H1 (cell line): ENCODE measurements around the gene RHBDD1. TPM values are rescaled to one million over a fixed set of nuclear protein-coding genes. Genes with fewer than 3 reads are reported as not detected.

Experiments
- CTCF ChIA-PET: fragments of 300-600 bp; sonication (Branson Sonifier 250); formaldehyde crosslinking; loops from one replicate; lab custom pipeline; 2021; ENCODE audit not compliant: partially characterized antibody; lab: Charles Lee
- POLR2A ChIA-PET: fragments of 300-600 bp; sonication (Branson Sonifier 250); formaldehyde crosslinking; loops from one replicate; lab custom pipeline; 2021; ENCODE audit warnings: inconsistent platforms; ENCODE audit not compliant: partially characterized antibody; lab: Charles Lee
- DNase-seq, 2 experiments: peaks; one replicate each; pipeline versions ENCODE4 v3.0.0 to v3.0.0-alpha.2; 2010 to 2022; ENCODE audit warnings: low spot score in 2 of 2, low read depth in 1 of 2, mixed read lengths in 1 of 2
- FAIRE-seq: peaks from 2 replicates; lab custom pipeline; 2011; peaks lifted over from hg19 to GRCh38; lab: Jason Lieb, UNC
- H2AFZ ChIP-seq: 2 replicates; pipeline ENCODE4 v1.8.1; 2012; ENCODE audit warnings: low read length, inconsistent platforms
- H2AK5ac ChIP-seq: 2 replicates; pipeline ENCODE4 v1.6.1; 2013; ENCODE audit warnings: low read depth, low read length
- H2BK120ac ChIP-seq: replicated peaks from 2 replicates; pipeline ENCODE3; 2013; ENCODE audit warnings: low read depth, low read length, inconsistent platforms
- H2BK12ac ChIP-seq: 2 replicates; pipeline ENCODE4 v1.6.1; 2013; ENCODE audit warnings: low read depth, low read length
- H2BK15ac ChIP-seq: 2 replicates; pipeline ENCODE4 v1.6.1; 2013; ENCODE audit warnings: low read length
- H2BK20ac ChIP-seq: 2 replicates; pipeline ENCODE4 v1.6.1; 2013; ENCODE audit warnings: low read length
- H2BK5ac ChIP-seq: 2 replicates; pipeline ENCODE4 v1.6.1; 2013; ENCODE audit warnings: low read depth, low read length
- H3K14ac ChIP-seq: 2 replicates; pipeline ENCODE4 v1.6.1; 2013; ENCODE audit warnings: inconsistent platforms; ENCODE audit not compliant: insufficient read length
- H3K18ac ChIP-seq: 2 replicates; pipeline ENCODE4 v1.6.1; 2013; ENCODE audit warnings: low read length; ENCODE audit errors: extremely low read depth
- H3K23ac ChIP-seq: 2 replicates; pipeline ENCODE4 v1.6.1; 2013; ENCODE audit warnings: inconsistent platforms; ENCODE audit not compliant: insufficient read length
- H3K23me2 ChIP-seq: 2 replicates; pipeline ENCODE4 v1.6.1; 2013; ENCODE audit warnings: low read depth, low read length
- H3K27ac ChIP-seq: 2 replicates; pipeline ENCODE4 v1.6.1; 2011; ENCODE audit warnings: low read depth, low read length, inconsistent platforms
- H3K27me3 ChIP-seq, 4 experiments: replicated peaks in 1 of 4; 1 replicate in 1 of 4; 2 replicates in 3 of 4; pipeline versions ENCODE4 v1.6.1 to v1.8.1; 2011 to 2013; ENCODE audit warnings: low read length in 3 of 4, mild to moderate bottlenecking in 3 of 4, inconsistent platforms in 2 of 4, mixed read lengths in 2 of 4, moderate library complexity in 1 of 4; ENCODE audit not compliant: control insufficient read depth in 3 of 4, insufficient read depth in 3 of 4; ENCODE audit errors: extremely low read depth in 1 of 4
- H3K36me3 ChIP-seq, 4 experiments: 2 replicates each; pipeline versions ENCODE4 v1.6.1 to v1.8.1; 2011 to 2013; ENCODE audit warnings: mild to moderate bottlenecking in 4 of 4, low read length in 3 of 4, moderate library complexity in 2 of 4, control low read depth in 1 of 4, inconsistent platforms in 1 of 4; ENCODE audit not compliant: insufficient read depth in 4 of 4, control insufficient read depth in 2 of 4
- H3K4ac ChIP-seq: replicated peaks from 2 replicates; pipeline ENCODE3; 2013; ENCODE audit warnings: low read length, low read depth, mixed read lengths, inconsistent platforms; ENCODE audit not compliant: insufficient read length
- H3K4me1 ChIP-seq, 4 experiments: replicated peaks in 1 of 4; 1 replicate in 1 of 4; 2 replicates in 3 of 4; pipeline versions ENCODE4 v1.6.1 to v1.8.1; 2011 to 2013; ENCODE audit warnings: low read length in 3 of 4, inconsistent platforms in 2 of 4, mixed read lengths in 1 of 4; ENCODE audit not compliant: insufficient read depth in 4 of 4, control insufficient read depth in 3 of 4
- H3K4me2 ChIP-seq, 2 experiments: 2 replicates each; pipeline versions ENCODE4 v1.6.1 to v1.8.1; 2011 to 2013; ENCODE audit warnings: low read depth in 2 of 2, low read length in 2 of 2, control low read depth in 1 of 2, inconsistent platforms in 1 of 2, mild to moderate bottlenecking in 1 of 2; ENCODE audit not compliant: insufficient read depth in 1 of 2
- H3K4me3 ChIP-seq, 4 experiments: fragments of 200-600, 300-600 bp in 1 of 4; sonication (generic), shearing (Covaris generic), sonication (Bioruptor Twin) in 1 of 4; 2 replicates each; pipeline versions ENCODE4 v1.5.1 to v1.8.1; 2011 to 2016; ENCODE audit warnings: low read length in 4 of 4, low read depth in 3 of 4, control low read depth in 2 of 4, inconsistent platforms in 2 of 4, mild to moderate bottlenecking in 2 of 4, mixed read lengths in 1 of 4, moderate library complexity in 1 of 4; ENCODE audit not compliant: insufficient read depth in 2 of 4; ENCODE audit errors: extremely low read depth in 1 of 4
- H3K56ac ChIP-seq: replicated peaks from 2 replicates; pipeline ENCODE3; 2013; ENCODE audit warnings: low read depth, mild to moderate bottlenecking, mixed read lengths, low read length, inconsistent platforms; ENCODE audit not compliant: insufficient read length
- H3K79me1 ChIP-seq: 2 replicates; pipeline ENCODE4 v1.6.1; 2013; ENCODE audit warnings: low read depth, low read length, control low read depth
- H3K79me2 ChIP-seq, 2 experiments: 2 replicates each; pipeline versions ENCODE4 v1.6.1 to v1.8.1; 2012 to 2013; ENCODE audit warnings: low read length in 2 of 2, mild to moderate bottlenecking in 2 of 2, inconsistent platforms in 1 of 2; ENCODE audit not compliant: insufficient read depth in 2 of 2, control insufficient read depth in 1 of 2
- H3K9ac ChIP-seq, 4 experiments: replicated peaks in 1 of 4; 1 replicate in 1 of 4; 2 replicates in 3 of 4; pipeline versions ENCODE4 v1.6.1 to v1.8.1; 2011 to 2013; ENCODE audit warnings: low read depth in 3 of 4, low read length in 3 of 4, control low read depth in 2 of 4, mild to moderate bottlenecking in 2 of 4, moderate library complexity in 2 of 4, inconsistent platforms in 1 of 4; ENCODE audit errors: extremely low read depth in 1 of 4
- H3K9me3 ChIP-seq, 2 experiments: 2 replicates each; pipeline versions ENCODE4 v1.6.1 to v1.8.1; 2012 to 2013; ENCODE audit warnings: mild to moderate bottlenecking in 2 of 2, moderate library complexity in 2 of 2, control low read depth in 1 of 2, inconsistent platforms in 1 of 2, low read depth in 1 of 2, low read length in 1 of 2, mixed read lengths in 1 of 2; ENCODE audit not compliant: insufficient read depth in 2 of 2
- H4K20me1 ChIP-seq, 2 experiments: replicated peaks in 1 of 2; 2 replicates each; pipeline versions ENCODE3 to v1.8.1; 2011 to 2013; ENCODE audit warnings: inconsistent platforms in 2 of 2, low read length in 2 of 2, mild to moderate bottlenecking in 1 of 2; ENCODE audit not compliant: insufficient read depth in 2 of 2, control insufficient read depth in 1 of 2
- H4K5ac ChIP-seq: 2 replicates; pipeline ENCODE4 v1.6.1; 2013; ENCODE audit warnings: low read length, low read depth, mixed read lengths, inconsistent platforms; ENCODE audit not compliant: insufficient read length
- H4K8ac ChIP-seq: 2 replicates; pipeline ENCODE4 v1.8.0; 2013; ENCODE audit warnings: mild to moderate bottlenecking, moderate library complexity, low read length, inconsistent platforms; ENCODE audit not compliant: insufficient read depth; ENCODE audit errors: extremely low read depth
- H4K91ac ChIP-seq: replicated peaks from 2 replicates; pipeline ENCODE3; 2013; ENCODE audit warnings: low read length, mixed read lengths, inconsistent platforms; ENCODE audit not compliant: insufficient read length
- ASH2L ChIP-seq: fragments of 200-600, 300-600 bp; sonication (generic); IDR thresholded peaks from one replicate; pipeline ENCODE4 v1.7.1; 2017; ENCODE audit warnings: low read length
- CEBPB ChIP-seq: IDR thresholded peaks from 2 replicates; pipeline ENCODE4 v1.6.1; 2012; ENCODE audit warnings: low read depth, low read length
- EZH2 ChIP-seq: fragments of 200-600 bp; sonication (generic); IDR thresholded peaks from 2 replicates; pipeline ENCODE4 v1.7.1; 2012; ENCODE audit warnings: low read depth, mild to moderate bottlenecking, moderate library complexity, low read length, inconsistent platforms; ENCODE audit not compliant: severe bottlenecking
- HDAC2 ChIP-seq, 2 experiments: fragments of 300-600 bp in 1 of 2; sonication (generic) in 1 of 2; IDR thresholded peaks; 2 replicates each; pipeline ENCODE4 v1.6.1; 2011 to 2012; ENCODE audit warnings: low read depth in 2 of 2, low read length in 2 of 2, mild to moderate bottlenecking in 2 of 2, moderate library complexity in 2 of 2, borderline replicate concordance in 1 of 2, inconsistent platforms in 1 of 2
- KDM1A ChIP-seq: fragments of 200-600, 300-600 bp; sonication (generic); IDR thresholded peaks from 2 replicates; pipeline ENCODE4 v1.7.1; 2016; ENCODE audit warnings: mild to moderate bottlenecking, low read length, borderline replicate concordance
- NRF1 ChIP-seq: IDR thresholded peaks from 2 replicates; pipeline ENCODE4 v1.6.1; 2011; ENCODE audit warnings: mild to moderate bottlenecking, low read depth, low read length, improper control_type of control experiment
- RFX5 ChIP-seq: IDR thresholded peaks from 2 replicates; pipeline ENCODE4 v1.6.1; 2011; ENCODE audit warnings: low read depth, low read length, improper control_type of control experiment, borderline replicate concordance
- SIX5 ChIP-seq: IDR thresholded peaks from 2 replicates; pipeline ENCODE4 v1.6.1; 2011; ENCODE audit warnings: mild to moderate bottlenecking, low read depth, low read length
- SRF ChIP-seq: IDR thresholded peaks from 2 replicates; pipeline ENCODE4 v1.6.1; 2011; ENCODE audit warnings: mild to moderate bottlenecking, low read depth, low read length, moderate library complexity
- TAF1 ChIP-seq: IDR thresholded peaks from 2 replicates; pipeline ENCODE4 v1.6.1; 2011; ENCODE audit warnings: mild to moderate bottlenecking, low read depth, low read length
- TBP ChIP-seq: IDR thresholded peaks from 2 replicates; pipeline ENCODE4 v1.6.1; 2011; ENCODE audit warnings: low read depth, low read length, improper control_type of control experiment
- TEAD4 ChIP-seq: IDR thresholded peaks from 2 replicates; pipeline ENCODE4 v1.6.1; 2012; ENCODE audit warnings: low read depth, low read length, inconsistent platforms, mixed read lengths
- WGBS, 2 experiments: shearing (Covaris generic) in 1 of 2; methylation state at CpG; one replicate each; pipeline versions ENCODE4 v1.1.6 to v1.1.7; 2013 to 2015; ENCODE audit warnings: low lambda C conversion rate in 2 of 2, mixed read lengths in 2 of 2, inconsistent platforms in 1 of 2, low coverage in 1 of 2, missing lambda C conversion rate in 1 of 2; ENCODE audit not compliant: insufficient replicate concordance in 2 of 2, insufficient coverage in 1 of 2, insufficient read length in 1 of 2; ENCODE audit errors: extremely low coverage in 1 of 2, missing lambda C conversion rate in 1 of 2; 5-methylcytosine and 5-hydroxymethylcytosine counted together
- polyA plus RNA-seq, 7 experiments: library from polyadenylated mRNA; depleted of rRNA in 3 of 7; stranded (reverse) in 5 of 7; unstranded in 2 of 7; fragments of >200 nt in 5 of 7; fragments of 200-250 nt in 2 of 7; gene quantifications; 1 replicate in 5 of 7; 2 replicates in 1 of 7; 4 replicates in 1 of 7; pipeline versions ENCODE4 v1.2.1 to v1.2.3, GENCODE V29; 2011 to 2013; ENCODE audit warnings: missing spikeins in 2 of 7, mixed read lengths in 2 of 7
- total RNA-seq: library from RNA; stranded (reverse); fragmentation: NEBNext Ultra II Directional; extraction: Animal tissue kit (Norgen Biotek cat#: 25700); gene quantifications from 2 replicates; pipeline ENCODE4 v1.2.1, GENCODE V29; 2021

Gene RHBDD1
- total and polyA plus RNA-seq, 2 of the 8 experiments (the other 6 are each of a cell fraction or from before 2014, with no cell fraction given), result 10.5 to 23.1 TPM

DNA sequence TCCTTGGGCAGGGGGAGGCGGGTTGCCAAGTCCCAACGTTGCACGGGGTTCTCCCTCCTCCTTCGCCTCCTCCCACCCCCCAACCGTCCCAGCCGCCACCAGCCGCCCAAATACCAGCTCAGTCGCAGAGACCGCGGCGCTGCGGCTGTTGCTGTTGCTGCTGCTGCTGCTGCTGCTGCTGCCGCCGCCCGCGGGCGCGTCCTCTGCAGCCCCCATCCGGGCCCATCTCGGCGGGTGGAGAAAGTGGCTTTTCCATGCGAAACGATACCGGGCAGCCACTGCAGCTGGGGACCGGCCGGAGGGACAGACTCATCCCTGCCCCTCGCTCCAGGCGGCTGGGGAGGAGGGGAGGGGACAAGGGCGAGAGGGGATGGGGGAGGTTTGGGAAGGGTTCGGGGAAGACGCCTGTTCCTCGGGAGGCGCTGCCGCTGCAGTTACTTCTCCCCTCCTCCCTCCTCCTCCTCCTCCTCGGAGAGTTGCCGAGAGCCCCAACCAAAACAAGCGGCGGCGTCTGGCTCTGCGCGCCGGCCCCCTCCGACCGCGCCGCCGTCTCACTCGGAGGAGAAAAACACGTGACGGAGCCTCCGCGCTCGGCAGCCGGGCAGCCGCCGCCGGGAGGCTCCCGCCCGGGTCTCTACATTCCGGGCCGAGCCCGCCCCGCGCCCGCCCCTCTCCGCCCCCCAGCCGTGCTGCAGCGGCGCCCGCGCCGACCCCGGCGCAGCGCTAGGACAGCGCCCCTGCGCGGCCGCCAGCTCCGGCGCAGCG lies 36.5 kb upstream of the RHBDD1 start, which contains the start of gene IRS1:
TSS of gene IRS1 (minus strand) at position 610 of the 765 bp plus-strand sequence. CDS start 1,082 bp downstream, outside the sequence.
- Histone ChIP-seq H4K91ac (peak within 1 kb of the TSS; percentile 79), H3K18ac (peak within 1 kb of the TSS; percentile 87), H2BK120ac (no peak within 1 kb of the TSS), H3K36me3 (peaks cover 0 to 25% (median 9%) of the 10 kb centered on the region in 4 experiments; a peak in 4 of 8 replicates), H3K27me3 (no peaks in the 10 kb centered on the region), H2BK12ac (peak within 1 kb of the TSS; percentile 12; the same call in 1 of the 2 replicates), H3K23ac (no peak within 1 kb of the TSS), H2AFZ (peak within 1 kb of the TSS; percentile 89), H2AK5ac (no peak within 1 kb of the TSS), H3K79me2 (peaks cover 0 to 35% of the 10 kb centered on the region in 2 experiments; a peak in 3 of 4 replicates), H3K56ac (no peak within 1 kb of the TSS), H3K4ac (peak within 1 kb of the TSS; percentile 44), H4K20me1 (peaks cover 6 to 15% of the 10 kb centered on the region in 2 experiments), H3K4me1 (peaks cover 0 to 20% (median 16%) of the 10 kb centered on the region in 4 experiments; a peak in 6 of 7 replicates), H2BK15ac (no peak within 1 kb of the TSS), H3K9ac (peak within 1 kb of the TSS; percentile 51 to 72 (median 60)), H2BK5ac (no peak within 1 kb of the TSS; the same call in 1 of the 2 replicates), H4K8ac (peak within 1 kb of the TSS; percentile 86; the same call in 1 of the 2 replicates), H2BK20ac (no peak within 1 kb of the TSS), H4K5ac (peak within 1 kb of the TSS; percentile 64), H3K4me3 (peak within 1 kb of the TSS; percentile 70 to 97 (median 80)), H3K4me2 (peak within 1 kb of the TSS; percentile 82 to 96), H3K23me2 (peaks cover 19% of the 10 kb centered on the region), H3K14ac (no peak within 1 kb of the TSS), H3K9me3 (peaks cover 0 to 3% of the 10 kb centered on the region in 2 experiments; a peak in 1 of 4 replicates), H3K79me1 (0 out of 2 replicates have a peak, but pooled peaks cover 3% of the 10 kb centered on the region), H3K27ac (peak within 1 kb of the TSS; percentile 64; the same call in 1 of the 2 replicates)
- CTCF ChIA-PET, result interaction anchor here (0.7 to 2.1 kb wide), 12 partner anchors 21 to 768 kb away, joined by 3 to 8 read pairs (median 3); partner anchors contain the start of gene RHBDD1
- DNase-seq, result peak in 1 of 2 experiments; percentile 78
- FAIRE-seq, result no peak
- POLR2A ChIA-PET, result interaction anchor here (0.7 to 1.8 kb wide), 5 partner anchors 8 to 146 kb away, joined by 3 to 5 read pairs (median 4); partner anchors contain the start of gene RHBDD1
- 1% methylated on average over 32 of the region's 82 CpGs; no CpG with 5 or more reads in 1 of the 2 experiments for WGBS, 2 experiments
- TF ChIP-seq HDAC2 (IDR thresholded peaks at IDR 0.05; ENCODE audit: borderline replicate concordance in 1 of 2, low read depth in 2 of 2, low read length in 2 of 2), result no peak
- TF ChIP-seq TBP, result no peak
- TF ChIP-seq RFX5, result no peak
- TF ChIP-seq CEBPB, result no peak
- TF ChIP-seq NRF1, result no peak
- no peak for TF ChIP-seq KDM1A
- TF ChIP-seq TEAD4, result peak; percentile 37
- no peak for TF ChIP-seq SRF
- no peak for TF ChIP-seq SIX5
- no peak for TF ChIP-seq EZH2
- TF ChIP-seq TAF1, result peak; percentile 57
- peak; percentile 84 for TF ChIP-seq ASH2L
